Mammary epithelial cell (primary cell): ENCODE data around the gene ZNF71.

Source experiments
- EZH2 ChIP-seq: IDR thresholded peaks from 2 replicates; pipeline ENCODE4 v1.6.1; 2012; ENCODE audit warnings: low read length, inconsistent platforms, borderline replicate concordance
- TF ChIP-seq, protein P1 (sequence below), 2 donors: IDR thresholded peaks in 1 of 2; conservative IDR thresholded peaks in 1 of 2; 2 replicates each; pipeline ENCODE4 v1.5.1; 2011 to 2012; ENCODE audit warnings: inconsistent platforms in 2 of 2, low read length in 2 of 2, mild to moderate bottlenecking in 2 of 2, control low read depth in 1 of 2, low read depth in 1 of 2; ENCODE audit not compliant: insufficient read depth in 1 of 2; ENCODE audit errors: extremely low read depth in 1 of 2

DNA sequence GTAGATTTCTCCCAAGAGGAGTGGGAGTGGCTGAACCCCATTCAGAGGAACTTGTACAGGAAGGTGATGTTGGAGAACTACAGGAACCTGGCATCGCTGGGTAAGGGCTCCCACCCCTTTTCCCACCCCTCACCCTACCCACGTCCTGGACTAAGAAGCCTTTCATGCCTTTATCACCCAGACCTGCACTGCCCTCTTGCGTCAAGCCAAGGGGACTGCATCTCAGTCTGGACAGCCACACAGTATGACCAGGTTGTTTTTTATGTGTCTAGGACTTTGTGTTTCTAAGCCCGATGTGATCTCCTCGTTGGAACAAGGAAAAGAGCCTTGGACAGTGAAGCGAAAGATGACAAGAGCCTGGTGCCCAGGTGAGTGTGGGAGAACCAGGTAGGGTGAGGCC is 47.6 kb upstream of the ZNF71 start:
- TF ChIP-seq EZH2: no peak
- TF ChIP-seq, protein P1, sequence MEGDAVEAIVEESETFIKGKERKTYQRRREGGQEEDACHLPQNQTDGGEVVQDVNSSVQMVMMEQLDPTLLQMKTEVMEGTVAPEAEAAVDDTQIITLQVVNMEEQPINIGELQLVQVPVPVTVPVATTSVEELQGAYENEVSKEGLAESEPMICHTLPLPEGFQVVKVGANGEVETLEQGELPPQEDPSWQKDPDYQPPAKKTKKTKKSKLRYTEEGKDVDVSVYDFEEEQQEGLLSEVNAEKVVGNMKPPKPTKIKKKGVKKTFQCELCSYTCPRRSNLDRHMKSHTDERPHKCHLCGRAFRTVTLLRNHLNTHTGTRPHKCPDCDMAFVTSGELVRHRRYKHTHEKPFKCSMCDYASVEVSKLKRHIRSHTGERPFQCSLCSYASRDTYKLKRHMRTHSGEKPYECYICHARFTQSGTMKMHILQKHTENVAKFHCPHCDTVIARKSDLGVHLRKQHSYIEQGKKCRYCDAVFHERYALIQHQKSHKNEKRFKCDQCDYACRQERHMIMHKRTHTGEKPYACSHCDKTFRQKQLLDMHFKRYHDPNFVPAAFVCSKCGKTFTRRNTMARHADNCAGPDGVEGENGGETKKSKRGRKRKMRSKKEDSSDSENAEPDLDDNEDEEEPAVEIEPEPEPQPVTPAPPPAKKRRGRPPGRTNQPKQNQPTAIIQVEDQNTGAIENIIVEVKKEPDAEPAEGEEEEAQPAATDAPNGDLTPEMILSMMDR (conservative IDR thresholded peaks at IDR 0.05 in 1 of 2, IDR thresholded peaks at IDR 0.05 in 1 of 2; ENCODE audit: extremely low read depth in 1 of 2, insufficient read depth in 1 of 2, low read depth in 1 of 2, low read length in 2 of 2): peak; percentile 13 to 20
